K562 (cell line): ENCODE results near the gene ZIC2. TPM values are rescaled to one million over a fixed set of nuclear protein-coding genes. Genes with fewer than 3 reads are reported as not detected.

Experiments used
- ATAC-seq: fragments of 200-7000 bp; cut with Tn5 transposase; 3 replicates; pipeline ENCODE4 v1.9.1; 2020; ENCODE audit warnings: moderate library complexity
- BruUV-seq: library from RNA; stranded (reverse); fragments of 400-500 nt; replicated peaks from 2 replicates; lab custom pipeline; 2021; lab: Mats Ljungman, UMichigan
- CTCF ChIA-PET: fragments of 300-600 bp; formaldehyde crosslinking; extraction: SDS; loops from one replicate; lab custom pipeline; 2021; ENCODE audit warnings: low intra/inter-chr PET ratio; lab: Yijun Ruan, JAX
- POLR2A ChIA-PET: fragments of 300-600, 350-650 bp; sonication (Branson Sonifier 250); formaldehyde crosslinking; extraction: SDS; loops from one replicate; lab custom pipeline; 2021; ENCODE audit warnings: antibody characterized with exemption, inconsistent platforms; lab: Yijun Ruan, JAX
- DNase-seq, 4 experiments: peaks; one replicate each; pipeline versions ENCODE4 v3.0.0 to v3.0.0-alpha.2; 2011 to 2018; ENCODE audit warnings: low spot score in 3 of 4, mixed read lengths in 3 of 4; ENCODE audit errors: extremely low read depth in 1 of 4
- FAIRE-seq: peaks from 2 replicates; lab custom pipeline; 2011; peaks lifted over from hg19 to GRCh38; lab: Jason Lieb, UNC
- H2AFZ ChIP-seq: 2 replicates; pipeline ENCODE4 v1.6.0; 2011; ENCODE audit warnings: low read depth, low read length, control low read depth, inconsistent platforms
- H3K27ac ChIP-seq: fragments of 200-600 bp; 3 replicates; pipeline ENCODE4 v1.8.0; 2011; ENCODE audit warnings: low read depth, mild to moderate bottlenecking, control low read depth, inconsistent platforms, low read length, moderate library complexity, mixed read lengths; ENCODE audit errors: extremely low read depth
- H3K27me3 ChIP-seq, 2 experiments: fragments of 300-600 bp in 1 of 2; 2 replicates in 1 of 2; 3 replicates in 1 of 2; pipeline versions ENCODE4 v1.6.0 to v1.8.0; 2011; ENCODE audit warnings: inconsistent platforms in 2 of 2, low read length in 2 of 2, mild to moderate bottlenecking in 1 of 2, mixed read lengths in 1 of 2, moderate library complexity in 1 of 2; ENCODE audit not compliant: control insufficient read depth in 2 of 2, insufficient read depth in 2 of 2
- H3K36me3 ChIP-seq: fragments of 300-600 bp; 3 replicates; pipeline ENCODE4 v1.8.0; 2011; ENCODE audit warnings: mild to moderate bottlenecking, low read length, inconsistent platforms; ENCODE audit not compliant: control insufficient read depth, insufficient read depth
- H3K4me1 ChIP-seq, 2 experiments: fragments of 200-600 bp in 1 of 2; replicated peaks in 1 of 2; 2 replicates in 1 of 2; 3 replicates in 1 of 2; pipeline versions ENCODE4 v1.5.1 to v1.8.0; 2011; ENCODE audit warnings: inconsistent platforms in 2 of 2, low read length in 2 of 2, mild to moderate bottlenecking in 1 of 2, mixed read lengths in 1 of 2, moderate library complexity in 1 of 2; ENCODE audit not compliant: control insufficient read depth in 2 of 2, insufficient read depth in 2 of 2
- H3K4me2 ChIP-seq: 2 replicates; pipeline ENCODE4 v1.6.1; 2011; ENCODE audit warnings: low read length, control low read depth, inconsistent platforms, mixed read lengths; ENCODE audit not compliant: insufficient read depth
- H3K4me3 ChIP-seq: fragments of 200-600 bp; sonication (generic), shearing (Covaris generic); 2 replicates; pipeline ENCODE4 v1.5.1; 2016; ENCODE audit warnings: control low read depth, inconsistent platforms
- H3K79me2 ChIP-seq: fragments of 200-600 bp; 3 replicates; pipeline ENCODE4 v1.8.0; 2011; ENCODE audit warnings: low read length, inconsistent platforms; ENCODE audit not compliant: control insufficient read depth, insufficient read depth
- H3K9ac ChIP-seq, 2 experiments: 2 replicates each; pipeline versions ENCODE4 v1.6.0 to v1.6.1; 2011; ENCODE audit warnings: low read depth in 2 of 2, low read length in 2 of 2, control low read depth in 1 of 2, inconsistent platforms in 1 of 2, mild to moderate bottlenecking in 1 of 2, mixed read lengths in 1 of 2; ENCODE audit not compliant: insufficient read depth in 1 of 2
- H3K9me1 ChIP-seq: one replicate; pipeline ENCODE4 v1.6.0; 2011; ENCODE audit warnings: inconsistent platforms, mild to moderate bottlenecking, low read length, moderate library complexity; ENCODE audit not compliant: control insufficient read depth, insufficient read depth
- H3K9me3 ChIP-seq: replicated peaks from 2 replicates; pipeline ENCODE4 v1.5.1; 2011; ENCODE audit warnings: low read depth, low read length, inconsistent platforms; ENCODE audit not compliant: control insufficient read depth, insufficient read depth
- H4K20me1 ChIP-seq: replicated peaks from 2 replicates; pipeline ENCODE4 v1.6.1; 2011; ENCODE audit warnings: low read length, inconsistent platforms, mixed read lengths; ENCODE audit not compliant: control insufficient read depth, insufficient read depth
- BMI1 ChIP-seq: fragments of 150-350 bp; IDR thresholded peaks from 2 replicates; pipeline ENCODE4 v1.6.1; 2014; ENCODE audit warnings: low read length
- BRCA1 ChIP-seq, 2 experiments: fragments of 450-650 bp in 1 of 2; sonication (generic) in 1 of 2; formaldehyde crosslinking in 1 of 2; IDR thresholded peaks; 2 replicates each; pipeline versions ENCODE4 v1.5.0 to v1.6.1; 2017 to 2020; ENCODE audit warnings: mild to moderate bottlenecking in 1 of 2, missing genetic modification reagents in 1 of 2
- BRF1 ChIP-seq: IDR thresholded peaks from 3 replicates; pipeline ENCODE4 v1.6.1; 2011; ENCODE audit warnings: borderline replicate concordance, mild to moderate bottlenecking; ENCODE audit not compliant: insufficient read length; ENCODE audit errors: extremely low read depth
- ETV5 ChIP-seq: sonication (generic); formaldehyde crosslinking; IDR thresholded peaks from 2 replicates; pipeline ENCODE4 v1.4.0; 2020; ENCODE audit warnings: low read depth, mild to moderate bottlenecking, missing genetic modification reagents
- HCFC1 ChIP-seq: IDR thresholded peaks from 2 replicates; pipeline ENCODE4 v1.6.1; 2012; ENCODE audit warnings: low read depth, low read length, improper control_type of control experiment
- HSF4 ChIP-seq: fragments of 250-450 bp; sonication (Bioruptor Pico); IDR thresholded peaks from 2 replicates; pipeline ENCODE4 v2.1.2; 2022; ENCODE audit warnings: mild to moderate bottlenecking, moderate library complexity, borderline replicate concordance
- IRF2 ChIP-seq: sonication (generic); formaldehyde crosslinking; IDR thresholded peaks from 2 replicates; pipeline ENCODE4 v1.8.1; 2022; ENCODE audit warnings: mild to moderate bottlenecking, missing genetic modification reagents
- NCOR1 ChIP-seq: fragments of 450-650 bp; IDR thresholded peaks from 2 replicates; pipeline ENCODE4 v1.6.1; 2016; ENCODE audit warnings: mild to moderate bottlenecking, moderate library complexity
- NFATC3 ChIP-seq: fragments of 450-650 bp; IDR thresholded peaks from 2 replicates; pipeline ENCODE4 v1.6.1; 2017; ENCODE audit warnings: mild to moderate bottlenecking
- PHB2 ChIP-seq: fragments of 450-650 bp; IDR thresholded peaks from 2 replicates; pipeline ENCODE4 v1.6.1; 2017; ENCODE audit warnings: low read depth
- PTTG1 ChIP-seq: fragments of 450-650 bp; IDR thresholded peaks from 2 replicates; pipeline ENCODE4 v1.6.1; 2016; ENCODE audit warnings: low read depth, mild to moderate bottlenecking, missing genetic modification characterization, missing compliant biosample characterization
- RBM15 ChIP-seq: fragments of 200-400 bp; formaldehyde crosslinking; IDR thresholded peaks from 2 replicates; pipeline ENCODE4 v1.6.1; 2018; ENCODE audit warnings: mild to moderate bottlenecking, low read length, moderate library complexity; ENCODE audit not compliant: insufficient read depth
- RBM25 ChIP-seq: fragments of 200-400 bp; formaldehyde crosslinking; IDR thresholded peaks from 2 replicates; pipeline ENCODE4 v1.6.1; 2018; ENCODE audit warnings: low read length, low read depth, moderate library complexity; ENCODE audit not compliant: severe bottlenecking
- SLC30A9 ChIP-seq: fragments of 250-450 bp; sonication (Bioruptor Pico); IDR thresholded peaks from 2 replicates; pipeline ENCODE4 v1.8.0; 2022; ENCODE audit warnings: mild to moderate bottlenecking, moderate library complexity
- THRAP3 ChIP-seq: fragments of 450-650 bp; IDR thresholded peaks from 2 replicates; pipeline ENCODE4 v1.6.1; 2016; ENCODE audit warnings: mild to moderate bottlenecking, inconsistent platforms, borderline replicate concordance
- ZBTB7A ChIP-seq: IDR thresholded peaks from 2 replicates; pipeline ENCODE4 v1.6.1; 2011; ENCODE audit warnings: low read depth, mild to moderate bottlenecking, low read length, moderate library complexity, borderline replicate concordance; ENCODE audit not compliant: control insufficient read depth
- ZNF717 ChIP-seq: fragments of 250-450 bp; sonication (Bioruptor Pico); IDR thresholded peaks from 2 replicates; pipeline ENCODE4 v1.5.0; 2021
- ZNF785 ChIP-seq: fragments of 250-450 bp; sonication (Bioruptor Pico); IDR thresholded peaks from 2 replicates; pipeline ENCODE4 v1.4.0; 2020; ENCODE audit warnings: mild to moderate bottlenecking
- WGBS: fragments of 100-300 bp; shearing (Covaris generic); methylation state at CpG from one replicate; pipeline ENCODE4 v1.1.6; 2016; ENCODE audit warnings: low coverage, mixed read lengths; ENCODE audit not compliant: insufficient coverage; ENCODE audit errors: missing lambda C conversion rate; 5-methylcytosine and 5-hydroxymethylcytosine counted together
- in situ Hi-C: fragments of 300-500 bp; cut with MboI; formaldehyde crosslinking; loops from 4 replicates; pipeline ENCODE4 v1.15.0; 2018; ENCODE audit warnings: inconsistent platforms, mixed read lengths
- intact Hi-C: fragments of 100-400 bp; cut with micrococcal nuclease; formaldehyde crosslinking; loops from 2 replicates; pipeline ENCODE4 v1.14.2; 2022
- polyA plus RNA-seq, 8 experiments: library from polyadenylated mRNA; depleted of rRNA in 4 of 8; stranded (reverse) in 5 of 8; unstranded in 3 of 8; fragments of >200 nt; fragmentation: Nextera tagmentation in 2 of 8; fragmentation: Illumina TruSeq in 1 of 8; extraction: Ambion mirVana in 2 of 8; extraction: Trizol in 1 of 8; gene quantifications; 2 replicates each; pipeline versions ENCODE4 v1.2.1 to v1.2.3, GENCODE V29; 2011 to 2014; ENCODE audit warnings: inconsistent platforms in 1 of 8, missing spikeins in 1 of 8
- total RNA-seq, 7 experiments: library from RNA; depleted of rRNA in 6 of 7; stranded (reverse); fragments of >200 nt in 6 of 7; fragmentation: Illumina TruSeq in 2 of 7; extraction: Trizol in 2 of 7; gene quantifications; 2 replicates each; pipeline versions ENCODE4 v1.2.1 to v1.2.3, GENCODE V29; 2011 to 2021; ENCODE audit warnings: low replicate concordance in 1 of 7
- TF ChIP-seq, protein P1 (sequence below): sonication (generic); formaldehyde crosslinking; IDR thresholded peaks from 2 replicates; pipeline ENCODE4 v1.8.0; 2022; ENCODE audit warnings: mild to moderate bottlenecking, low read depth, missing genetic modification reagents
- TF ChIP-seq, protein P2 (sequence below): fragments of 450-650 bp; formaldehyde crosslinking; IDR thresholded peaks from 2 replicates; pipeline ENCODE4 v1.4.0; 2022; ENCODE audit warnings: missing genetic modification characterization

ZIC2 gene
- total and polyA plus RNA-seq, 9 of the 15 experiments (the other 6 are each of a cell fraction or from before 2014, with no cell fraction given) = 1.8 to 18.0 (median 4.5) TPM

DNA sequence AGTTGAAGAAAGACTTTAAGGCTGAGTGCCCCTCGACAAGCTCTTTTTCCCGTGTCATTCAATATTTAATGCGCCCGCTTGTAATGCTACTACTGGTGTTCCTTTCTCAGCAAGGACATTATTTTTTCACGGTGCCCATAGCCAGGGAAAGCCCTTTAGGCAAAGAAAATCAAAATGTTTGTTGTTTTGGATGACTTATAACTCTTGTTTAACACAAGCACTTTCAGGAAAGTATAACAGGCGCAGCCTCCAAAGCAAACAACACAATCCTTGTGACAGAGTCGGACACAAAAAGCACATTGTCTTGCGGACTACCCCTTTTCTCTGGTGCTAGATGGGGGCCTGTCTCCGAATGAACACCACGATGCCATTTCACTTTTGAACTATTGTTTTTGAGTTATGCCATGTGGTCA lies 22.5 kb upstream of the ZIC2 start (continued):
- TF ChIP-seq NCOR1 (no peak), ZNF717 (CRISPR knock-in tag) (no peak), NFATC3 (no peak), RBM15 (no peak), BMI1 (no peak)
- TF ChIP-seq, protein P1, sequence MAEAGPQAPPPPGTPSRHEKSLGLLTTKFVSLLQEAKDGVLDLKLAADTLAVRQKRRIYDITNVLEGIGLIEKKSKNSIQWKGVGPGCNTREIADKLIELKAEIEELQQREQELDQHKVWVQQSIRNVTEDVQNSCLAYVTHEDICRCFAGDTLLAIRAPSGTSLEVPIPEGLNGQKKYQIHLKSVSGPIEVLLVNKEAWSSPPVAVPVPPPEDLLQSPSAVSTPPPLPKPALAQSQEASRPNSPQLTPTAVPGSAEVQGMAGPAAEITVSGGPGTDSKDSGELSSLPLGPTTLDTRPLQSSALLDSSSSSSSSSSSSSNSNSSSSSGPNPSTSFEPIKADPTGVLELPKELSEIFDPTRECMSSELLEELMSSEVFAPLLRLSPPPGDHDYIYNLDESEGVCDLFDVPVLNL = no peak

DNA sequence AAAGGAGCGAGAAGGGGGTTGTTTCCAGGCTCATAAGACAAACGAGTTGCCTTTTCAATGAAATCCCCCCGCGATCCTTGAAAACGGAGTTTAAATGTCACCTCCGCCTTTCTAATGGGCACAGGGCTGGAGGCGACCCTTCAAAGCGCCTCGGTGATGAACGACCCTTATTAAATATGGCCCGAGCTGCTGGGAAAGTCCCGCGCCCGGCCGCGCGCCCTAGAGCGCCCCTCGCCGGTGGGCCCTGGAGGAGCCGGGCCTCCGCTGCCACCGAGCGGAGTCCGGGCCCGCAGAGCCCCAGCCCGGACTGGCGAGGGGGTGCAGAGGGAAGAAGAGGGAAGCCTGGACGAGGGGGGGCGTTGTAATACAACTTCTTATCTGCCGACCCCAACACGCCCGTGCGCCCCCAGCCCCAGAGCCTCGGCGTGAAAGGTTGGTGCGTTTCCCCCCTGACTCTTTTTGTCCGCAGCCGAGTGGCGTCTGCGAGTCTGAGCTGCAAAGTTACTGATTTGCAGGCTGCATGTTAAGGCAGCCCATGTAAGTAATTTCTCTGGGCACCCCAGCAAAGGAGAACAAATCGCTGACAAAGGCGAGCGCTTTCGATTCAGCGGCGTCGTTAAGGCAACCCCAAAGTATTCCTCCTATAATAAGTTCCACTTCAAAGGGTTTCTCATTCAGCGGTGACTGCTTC lies 21.9 kb upstream of the ZIC2 start:
- FAIRE-seq (no peak), ATAC-seq (no peak), DNase-seq (no peak)
- ChIA-PET POLR2A (no interaction called here), CTCF (no interaction called here)
- no peak overlapping the region for H3K4me2 ChIP-seq
- no peak overlapping the region for H3K9ac ChIP-seq
- no peak overlapping the region for H2AFZ ChIP-seq
- TF ChIP-seq BRCA1 (IDR thresholded peaks at IDR 0.05) (no peak), BRCA1 (CRISPR knock-in tag; IDR thresholded peaks at IDR 0.05) (no peak), IRF2 (no peak), PTTG1 (tag) (no peak), RBM25 (no peak), PHB2 (no peak), HSF4 (CRISPR knock-in tag) (no peak), THRAP3 (no peak), ZNF785 (CRISPR knock-in tag) (no peak), BRF1 (no peak), SLC30A9 (no peak), ETV5 (CRISPR knock-in tag) (no peak), HCFC1 (no peak), ZBTB7A (no peak)
- TF ChIP-seq, protein P2, sequence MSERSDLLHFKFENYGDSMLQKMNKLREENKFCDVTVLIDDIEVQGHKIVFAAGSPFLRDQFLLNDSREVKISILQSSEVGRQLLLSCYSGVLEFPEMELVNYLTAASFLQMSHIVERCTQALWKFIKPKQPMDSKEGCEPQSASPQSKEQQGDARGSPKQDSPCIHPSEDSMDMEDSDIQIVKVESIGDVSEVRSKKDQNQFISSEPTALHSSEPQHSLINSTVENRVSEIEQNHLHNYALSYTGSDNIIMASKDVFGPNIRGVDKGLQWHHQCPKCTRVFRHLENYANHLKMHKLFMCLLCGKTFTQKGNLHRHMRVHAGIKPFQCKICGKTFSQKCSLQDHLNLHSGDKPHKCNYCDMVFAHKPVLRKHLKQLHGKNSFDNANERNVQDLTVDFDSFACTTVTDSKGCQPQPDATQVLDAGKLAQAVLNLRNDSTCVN (CRISPR knock-in tag) = no peak
- no peaks in the 10 kb centered on the region for H3K9me1 ChIP-seq
- peaks cover 22 to 40% of the 10 kb centered on the region in 2 experiments; a peak in 4 of 5 replicates for H3K27me3 ChIP-seq
- no peaks in the 10 kb centered on the region for H3K79me2 ChIP-seq
- BruUV-seq = no TSS peak
- no peak overlapping the region for H3K27ac ChIP-seq
- intact Hi-C loops = no loop called here
- H3K9me3 ChIP-seq = no peaks in the 10 kb centered on the region
- WGBS = 46% methylated on average over 34 of the region's 49 CpGs
- H3K36me3 ChIP-seq = no peaks in the 10 kb centered on the region
- H3K4me1 ChIP-seq = peaks cover 0 to 16% of the 10 kb centered on the region in 2 experiments; a peak in 2 of 5 replicates
- H4K20me1 ChIP-seq = no peaks in the 10 kb centered on the region
- H3K4me3 ChIP-seq = no peak overlapping the region
- in situ Hi-C loops = no loop called here
